Astrocyte of the cerebellum (primary cell): Measurements from ENCODE around the gene RHBDD2.

Source experiments
- DNase-seq: peaks from one replicate; pipeline ENCODE4 v3.0.0-alpha.2; 2011; ENCODE audit warnings: low read depth
- H3K4me3 ChIP-seq: 2 replicates; pipeline ENCODE4 v1.5.1; 2011; ENCODE audit warnings: mild to moderate bottlenecking, low read depth, low read length, moderate library complexity
- in situ Hi-C: cut with HindIII; loops from 2 replicates; pipeline ENCODE4 v1.10.0; 2017; ENCODE audit warnings: low sequenced_read_pairs
- TF ChIP-seq, protein P1 (sequence below): IDR thresholded peaks from 2 replicates; pipeline ENCODE4 v1.5.1; 2012; ENCODE audit warnings: low read length, low read depth, moderate library complexity, mild to moderate bottlenecking; ENCODE audit errors: missing control alignments

RHBDD2 gene

DNA sequence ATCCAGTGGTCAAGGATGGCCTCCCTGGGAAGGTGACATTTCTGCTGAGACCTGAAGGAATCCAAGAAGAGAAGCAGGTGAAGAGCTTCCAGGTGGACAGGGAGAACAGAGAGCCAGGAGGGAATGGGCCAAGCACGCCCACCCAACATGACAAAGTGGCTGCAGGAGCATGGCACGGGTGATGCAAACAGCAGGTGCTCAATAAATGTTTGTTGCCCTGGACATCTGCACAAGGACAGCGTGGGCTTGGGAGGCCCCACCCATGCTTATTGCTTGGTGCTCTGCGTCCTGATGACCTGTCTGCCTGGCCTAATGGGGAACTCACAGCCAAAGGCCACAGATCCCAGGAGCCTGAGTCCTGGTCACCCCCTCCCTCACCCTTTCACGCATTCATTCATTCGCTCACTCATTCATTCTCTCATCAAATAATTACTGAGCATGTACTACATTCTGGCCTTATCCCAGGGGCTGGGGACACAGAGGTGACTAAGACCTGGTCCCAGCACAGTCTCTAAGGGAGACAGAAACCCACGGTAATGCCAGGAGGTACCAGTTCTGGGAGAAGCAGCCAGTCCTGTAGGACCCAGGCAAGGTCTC is 13.1 kb downstream of the RHBDD2 start:
- H3K4me3 ChIP-seq, result no peak overlapping the region
- DNase-seq, result no peak
- TF ChIP-seq, protein P1, sequence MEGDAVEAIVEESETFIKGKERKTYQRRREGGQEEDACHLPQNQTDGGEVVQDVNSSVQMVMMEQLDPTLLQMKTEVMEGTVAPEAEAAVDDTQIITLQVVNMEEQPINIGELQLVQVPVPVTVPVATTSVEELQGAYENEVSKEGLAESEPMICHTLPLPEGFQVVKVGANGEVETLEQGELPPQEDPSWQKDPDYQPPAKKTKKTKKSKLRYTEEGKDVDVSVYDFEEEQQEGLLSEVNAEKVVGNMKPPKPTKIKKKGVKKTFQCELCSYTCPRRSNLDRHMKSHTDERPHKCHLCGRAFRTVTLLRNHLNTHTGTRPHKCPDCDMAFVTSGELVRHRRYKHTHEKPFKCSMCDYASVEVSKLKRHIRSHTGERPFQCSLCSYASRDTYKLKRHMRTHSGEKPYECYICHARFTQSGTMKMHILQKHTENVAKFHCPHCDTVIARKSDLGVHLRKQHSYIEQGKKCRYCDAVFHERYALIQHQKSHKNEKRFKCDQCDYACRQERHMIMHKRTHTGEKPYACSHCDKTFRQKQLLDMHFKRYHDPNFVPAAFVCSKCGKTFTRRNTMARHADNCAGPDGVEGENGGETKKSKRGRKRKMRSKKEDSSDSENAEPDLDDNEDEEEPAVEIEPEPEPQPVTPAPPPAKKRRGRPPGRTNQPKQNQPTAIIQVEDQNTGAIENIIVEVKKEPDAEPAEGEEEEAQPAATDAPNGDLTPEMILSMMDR, result no peak
- in situ Hi-C loops, result no loop called here

DNA sequence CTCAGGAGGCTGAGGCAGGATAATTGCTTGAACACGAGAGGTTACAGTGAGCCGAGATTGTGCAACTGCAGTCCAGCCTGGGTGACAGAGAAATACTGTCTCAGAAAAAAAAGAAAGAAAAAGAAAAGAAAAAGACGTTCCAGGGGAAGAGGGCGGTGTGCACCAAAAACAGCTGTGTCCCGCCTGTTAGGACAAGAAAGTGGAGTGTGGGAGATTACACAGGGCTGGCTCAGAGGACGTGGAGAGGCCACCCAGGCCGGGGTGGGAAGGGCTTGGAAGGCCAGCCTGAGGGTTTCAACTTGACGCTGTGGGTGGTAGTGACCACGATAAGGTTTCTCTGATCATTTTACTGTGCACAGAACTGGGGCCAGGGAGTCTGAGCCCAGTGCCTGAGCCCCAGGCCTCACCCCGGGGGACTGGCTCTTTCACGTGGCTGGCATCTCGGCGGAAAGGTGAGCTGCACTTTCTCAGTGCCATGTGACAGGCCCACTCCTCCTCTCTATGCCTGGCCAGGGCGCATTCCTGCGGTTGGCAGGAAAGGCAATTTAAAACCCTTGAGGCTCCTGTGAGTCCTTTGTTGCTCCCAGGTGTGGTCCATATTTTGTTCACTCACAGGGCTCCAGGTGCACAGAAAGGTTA is 13.9 kb downstream of the RHBDD2 start:
- TF ChIP-seq, protein P1, result no peak
- in situ Hi-C loops, result no loop called here
- H3K4me3 ChIP-seq, result no peak overlapping the region
- DNase-seq, result no peak

DNA sequence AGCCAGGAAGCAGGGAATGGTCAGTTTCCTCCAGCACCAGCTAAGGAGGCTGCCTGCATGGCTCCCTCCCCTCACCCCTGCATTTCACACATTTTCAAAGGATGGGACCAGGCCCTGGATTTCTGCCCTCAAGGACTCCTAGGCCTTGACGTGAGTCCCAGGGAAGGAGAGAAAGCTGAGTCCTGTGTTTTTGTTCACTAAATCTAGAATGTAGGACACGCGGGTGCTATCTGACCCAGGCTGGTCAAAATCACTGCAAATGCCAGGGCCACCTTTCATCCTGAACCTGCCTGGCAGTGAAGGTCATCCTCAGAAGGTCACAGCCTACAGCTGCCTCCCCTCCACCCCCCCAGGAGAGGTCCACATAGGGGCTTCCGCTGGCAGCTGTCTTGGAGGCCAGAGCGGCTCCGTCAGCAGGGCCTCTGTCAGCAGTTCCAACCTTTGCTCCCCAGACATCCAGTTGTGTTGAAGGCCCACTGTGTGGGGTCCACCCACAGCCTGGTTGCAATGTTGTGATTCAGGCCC is 18.0 kb downstream of the RHBDD2 start:
- TF ChIP-seq, protein P1, result no peak
- DNase-seq, result no peak
- in situ Hi-C loops, result no loop called here
- no peak overlapping the region for H3K4me3 ChIP-seq

DNA sequence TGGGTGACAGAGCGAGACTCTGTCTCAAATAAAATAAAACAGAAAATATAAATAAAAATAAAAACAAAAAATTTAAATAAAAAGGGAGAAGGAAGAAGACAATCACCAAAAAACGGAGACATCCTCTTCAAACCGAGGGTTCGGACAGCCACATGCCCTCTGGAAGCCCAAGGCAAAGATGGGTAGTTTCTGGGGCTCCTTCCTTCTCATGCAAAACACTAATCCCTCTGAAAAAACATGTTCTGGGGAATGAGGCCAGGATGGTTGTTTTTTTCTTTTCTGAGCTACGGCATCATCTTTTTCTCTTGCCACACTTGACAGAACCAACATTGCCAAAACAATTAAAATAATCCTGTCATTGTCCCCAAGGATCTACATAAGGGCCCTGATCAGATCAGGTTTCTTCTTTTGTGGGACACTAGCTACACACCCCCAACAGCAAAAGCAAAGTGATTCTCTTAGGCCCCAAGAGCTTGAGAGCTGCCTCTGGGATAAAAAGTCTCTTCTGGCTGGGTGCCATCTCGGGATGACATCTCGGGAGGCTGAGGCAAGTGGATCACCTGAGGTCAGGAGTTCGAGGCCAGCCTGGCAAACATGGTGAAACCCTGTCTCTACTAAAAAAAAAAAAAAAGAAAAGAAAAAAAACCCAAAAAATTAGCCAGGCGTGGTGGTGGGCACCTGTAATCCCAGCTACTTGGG is 21.9 kb downstream of the RHBDD2 start:
- TF ChIP-seq, protein P1, result no peak
- in situ Hi-C loops, result no loop called here
- no peak for DNase-seq
- no peak overlapping the region for H3K4me3 ChIP-seq

DNA sequence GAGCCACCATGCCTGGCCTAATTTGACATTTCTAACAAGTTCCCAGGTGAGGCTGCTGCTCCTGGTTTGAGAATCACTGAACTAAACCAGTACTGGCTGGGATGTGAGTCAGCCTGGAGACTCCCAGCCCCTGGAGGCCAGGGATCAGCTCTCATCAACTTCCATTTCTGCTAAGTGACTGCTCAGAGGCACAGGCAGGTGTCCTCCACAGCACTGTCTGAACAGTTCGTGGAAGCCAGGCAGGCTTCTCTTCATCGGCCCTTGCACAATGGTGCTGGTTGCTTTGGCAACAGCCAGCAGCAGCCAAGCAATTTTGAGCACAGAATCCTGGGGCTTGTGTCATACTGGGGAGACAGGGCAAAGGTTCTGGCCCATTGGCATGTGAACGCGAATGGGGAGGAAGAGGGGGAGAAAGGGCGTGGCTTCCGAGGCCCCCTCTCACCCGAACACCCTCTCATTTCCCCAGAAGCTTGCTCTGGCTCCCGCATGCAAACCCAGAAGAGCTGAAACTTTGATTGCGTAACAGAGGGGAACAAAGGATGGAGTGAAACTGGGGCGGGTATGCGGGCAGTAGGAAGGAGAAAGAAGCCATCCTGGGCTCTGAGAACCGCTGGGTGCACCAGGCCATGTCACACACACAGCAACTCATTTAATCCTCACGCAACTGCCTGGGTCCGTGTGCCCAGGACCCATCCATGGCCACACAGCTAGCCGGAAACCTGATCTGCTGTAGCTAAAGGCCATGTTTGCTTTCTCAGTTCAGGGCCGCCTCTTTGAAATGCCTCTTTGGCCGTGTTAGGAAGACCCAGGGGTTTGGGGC is 27.2 kb downstream of the RHBDD2 start:
- DNase-seq, result no peak
- TF ChIP-seq, protein P1, result no peak
- H3K4me3 ChIP-seq, result no peak overlapping the region
- in situ Hi-C loops, result loop anchor here (5.0 kb wide), 1 partner anchor 56 kb away; no protein-coding TSS in a partner anchor
